HEK293 (cell line): ENCODE results near the gene CPEB4.

Experiments
- CTCF ChIA-PET: fragments of 350-600 bp; formaldehyde crosslinking; extraction: SDS; loops from one replicate; lab custom pipeline; 2021; ENCODE audit warnings: antibody characterized with exemption; lab: Yijun Ruan, JAX
- POLR2A ChIA-PET: fragments of 300-600 bp; formaldehyde crosslinking; extraction: SDS; loops from one replicate; lab custom pipeline; 2020; ENCODE audit warnings: antibody characterized with exemption, inconsistent platforms; lab: Yijun Ruan, JAX
- H3K27ac ChIP-seq: fragments of 200-500 bp; sonication (Bioruptor generic); 2 replicates; pipeline ENCODE4 v1.5.1; 2014; ENCODE audit warnings: low read depth, low read length, control low read depth, inconsistent platforms; ENCODE audit errors: extremely low read depth
- H3K36me3 ChIP-seq, 2 experiments: fragments of 200-500 bp in 1 of 2; sonication (Bioruptor generic) in 1 of 2; 1 replicate in 1 of 2; 2 replicates in 1 of 2; pipeline ENCODE4 v1.5.1; 2014 to 2017; ENCODE audit warnings: inconsistent platforms in 2 of 2, low read length in 2 of 2; ENCODE audit not compliant: control insufficient read depth in 2 of 2, insufficient read depth in 1 of 2
- H3K4me1 ChIP-seq: fragments of 200-500 bp; sonication (Bioruptor generic); 2 replicates; pipeline ENCODE4 v1.5.1; 2014; ENCODE audit warnings: mild to moderate bottlenecking, low read length, inconsistent platforms; ENCODE audit not compliant: control insufficient read depth, insufficient read depth
- H3K4me3 ChIP-seq: 2 replicates; pipeline ENCODE4 v1.5.1; 2011; ENCODE audit warnings: low read depth, mild to moderate bottlenecking, control low read depth, low read length, moderate library complexity
- H3K9me3 ChIP-seq: fragments of 200-500 bp; sonication (Bioruptor generic); 2 replicates; pipeline ENCODE4 v1.5.1; 2014; ENCODE audit warnings: low read depth, low read length, inconsistent platforms; ENCODE audit not compliant: control insufficient read depth, insufficient read depth
- BCL11A ChIP-seq: fragments of 450-650 bp; formaldehyde crosslinking; IDR thresholded peaks from 2 replicates; pipeline ENCODE4 v1.5.1; 2016; ENCODE audit warnings: low read depth, missing biosample characterization, missing genetic modification characterization
- IKZF3 ChIP-seq: fragments of 450-650 bp; IDR thresholded peaks from 2 replicates; pipeline ENCODE4 v1.5.0; 2018; ENCODE audit warnings: missing biosample characterization, mild to moderate bottlenecking, missing genetic modification characterization, moderate library complexity
- KLF10 ChIP-seq: fragments of 450-650 bp; IDR thresholded peaks from 2 replicates; pipeline ENCODE4 v1.5.1; 2018; ENCODE audit warnings: missing biosample characterization, mild to moderate bottlenecking, missing genetic modification characterization
- PRDM6 ChIP-seq: fragments of 450-650 bp; formaldehyde crosslinking; IDR thresholded peaks from 2 replicates; pipeline ENCODE4 v1.5.1; 2017; ENCODE audit warnings: missing biosample characterization, missing genetic modification characterization
- ZNF19 ChIP-seq: fragments of 450-650 bp; formaldehyde crosslinking; IDR thresholded peaks from 2 replicates; pipeline ENCODE4; 2016; ENCODE audit warnings: missing biosample characterization, missing genetic modification characterization, low read depth
- ZNF202 ChIP-seq: fragments of 450-650 bp; formaldehyde crosslinking; IDR thresholded peaks from 2 replicates; pipeline ENCODE4 v1.5.1; 2016; ENCODE audit warnings: missing biosample characterization, missing genetic modification characterization, borderline replicate concordance
- ZNF223 ChIP-seq: fragments of 450-650 bp; formaldehyde crosslinking; IDR thresholded peaks from 2 replicates; pipeline ENCODE4 v1.5.1; 2016; ENCODE audit warnings: missing biosample characterization, missing genetic modification characterization
- ZNF274 ChIP-seq, 2 experiments: fragments of 200-500 bp in 1 of 2; fragments of 450-650 bp in 1 of 2; sonication (Bioruptor generic) in 1 of 2; formaldehyde crosslinking in 1 of 2; IDR thresholded peaks; 2 replicates each; pipeline versions ENCODE4 v1.5.1 to v1.6.1; 2014 to 2016; ENCODE audit warnings: borderline replicate concordance in 1 of 2, inconsistent platforms in 1 of 2, low read length in 1 of 2, missing biosample characterization in 1 of 2, missing genetic modification characterization in 1 of 2
- ZNF501 ChIP-seq: fragments of 450-650 bp; formaldehyde crosslinking; IDR thresholded peaks from 2 replicates; pipeline ENCODE4 v1.5.1; 2016; ENCODE audit warnings: missing biosample characterization, missing genetic modification characterization
- ZNF521 ChIP-seq: fragments of 450-650 bp; formaldehyde crosslinking; IDR thresholded peaks from 2 replicates; pipeline ENCODE4 v1.5.1; 2017; ENCODE audit warnings: missing biosample characterization, mild to moderate bottlenecking, missing genetic modification characterization
- ZNF555 ChIP-seq: fragments of 450-650 bp; formaldehyde crosslinking; conservative IDR thresholded peaks from 2 replicates; pipeline ENCODE4 v1.5.1; 2017; ENCODE audit warnings: missing biosample characterization, mild to moderate bottlenecking, missing genetic modification characterization, inconsistent platforms
- ZNF629 ChIP-seq: fragments of 450-650 bp; formaldehyde crosslinking; IDR thresholded peaks from 2 replicates; pipeline ENCODE4 v1.5.1; 2017; ENCODE audit warnings: missing biosample characterization, missing genetic modification characterization
- ZNF768 ChIP-seq: fragments of 450-650 bp; formaldehyde crosslinking; IDR thresholded peaks from 2 replicates; pipeline ENCODE4 v1.5.1; 2018; ENCODE audit warnings: missing biosample characterization, mild to moderate bottlenecking, missing genetic modification characterization
- ZSCAN23 ChIP-seq: fragments of 450-650 bp; formaldehyde crosslinking; IDR thresholded peaks from 2 replicates; pipeline ENCODE4 v1.5.1; 2016; ENCODE audit warnings: missing biosample characterization, missing genetic modification characterization
- TF ChIP-seq, protein P1 (sequence below): IDR thresholded peaks from 2 replicates; pipeline ENCODE4 v1.6.1; 2011; ENCODE audit warnings: mild to moderate bottlenecking, low read depth, low read length, borderline replicate concordance
- TF ChIP-seq, protein P2 (sequence below): fragments of 450-650 bp; formaldehyde crosslinking; IDR thresholded peaks from 2 replicates; pipeline ENCODE4 v1.5.1; 2017; ENCODE audit warnings: missing biosample characterization, missing genetic modification characterization

CPEB4 gene

GRCh38 chr5:173920024-173920753, 32.0 kb downstream of the CPEB4 start (continued):
- TF ChIP-seq BCL11A (tag by site-specific recombination), result no peak

- TF ChIP-seq ZNF274 (IDR thresholded peaks at IDR 0.05; ENCODE audit: low read length) (no peak), ZNF274 (tag by site-specific recombination; IDR thresholded peaks at IDR 0.05; ENCODE audit: borderline replicate concordance) (no peak), ZNF501 (tag by site-specific recombination) (no peak), ZNF768 (tag by site-specific recombination) (no peak), ZNF555 (tag by site-specific recombination) (no peak), ZNF223 (tag by site-specific recombination) (no peak), ZSCAN23 (tag by site-specific recombination) (no peak), ZNF19 (tag by site-specific recombination) (no peak), ZNF521 (no peak), ZNF202 (tag by site-specific recombination) (no peak), PRDM6 (tag by site-specific recombination) (no peak)
- TF ChIP-seq, protein P1, sequence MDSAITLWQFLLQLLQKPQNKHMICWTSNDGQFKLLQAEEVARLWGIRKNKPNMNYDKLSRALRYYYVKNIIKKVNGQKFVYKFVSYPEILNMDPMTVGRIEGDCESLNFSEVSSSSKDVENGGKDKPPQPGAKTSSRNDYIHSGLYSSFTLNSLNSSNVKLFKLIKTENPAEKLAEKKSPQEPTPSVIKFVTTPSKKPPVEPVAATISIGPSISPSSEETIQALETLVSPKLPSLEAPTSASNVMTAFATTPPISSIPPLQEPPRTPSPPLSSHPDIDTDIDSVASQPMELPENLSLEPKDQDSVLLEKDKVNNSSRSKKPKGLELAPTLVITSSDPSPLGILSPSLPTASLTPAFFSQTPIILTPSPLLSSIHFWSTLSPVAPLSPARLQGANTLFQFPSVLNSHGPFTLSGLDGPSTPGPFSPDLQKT, result no peak
- Histone ChIP-seq H3K27ac (no peak overlapping the region), H3K9me3 (no peaks in the 10 kb centered on the region), H3K4me3 (no peak overlapping the region), H3K36me3 (no peaks in the 10 kb centered on the region), H3K4me1 (peaks cover 46% of the 10 kb centered on the region)
- POLR2A ChIA-PET, result interaction anchor here (1.1 kb wide), 1 partner anchor 33 kb away, joined by 3 read pairs; the partner anchor contains the start of gene CPEB4
- CTCF ChIA-PET, result no interaction called here
Measured at GRCh38 chr5:173920866-173921555, 32.9 kb downstream of the CPEB4 start.

- Histone ChIP-seq H3K36me3 (no peaks in the 10 kb centered on the region; a peak in 1 of 3 replicates), H3K27ac (no peak overlapping the region), H3K4me1 (peaks cover 46% of the 10 kb centered on the region), H3K4me3 (no peak overlapping the region), H3K9me3 (no peaks in the 10 kb centered on the region)
- CTCF ChIA-PET, result interaction anchor here (0.6 kb wide), 1 partner anchor 8 kb away, joined by 3 read pairs; no protein-coding TSS in a partner anchor
- POLR2A ChIA-PET, result no interaction called here
- TF ChIP-seq IKZF3 (tag by site-specific recombination) (no peak), KLF10 (tag by site-specific recombination) (no peak), ZNF629 (tag by site-specific recombination) (no peak)
- TF ChIP-seq, protein P2, sequence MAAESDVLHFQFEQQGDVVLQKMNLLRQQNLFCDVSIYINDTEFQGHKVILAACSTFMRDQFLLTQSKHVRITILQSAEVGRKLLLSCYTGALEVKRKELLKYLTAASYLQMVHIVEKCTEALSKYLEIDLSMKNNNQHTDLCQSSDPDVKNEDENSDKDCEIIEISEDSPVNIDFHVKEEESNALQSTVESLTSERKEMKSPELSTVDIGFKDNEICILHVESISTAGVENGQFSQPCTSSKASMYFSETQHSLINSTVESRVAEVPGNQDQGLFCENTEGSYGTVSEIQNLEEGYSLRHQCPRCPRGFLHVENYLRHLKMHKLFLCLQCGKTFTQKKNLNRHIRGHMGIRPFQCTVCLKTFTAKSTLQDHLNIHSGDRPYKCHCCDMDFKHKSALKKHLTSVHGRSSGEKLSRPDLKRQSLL, result no peak
Measured at GRCh38 chr5:173922527-173922926, 34.4 kb downstream of the CPEB4 start.
